Activated CD8-positive, alpha-beta T cell treated with anti-CD3 and anti-CD28 coated beads for 36 hours (primary cell): ENCODE measurements around the gene NOL8. TPM values are rescaled to one million over a fixed set of nuclear protein-coding genes. Genes with fewer than 3 reads are reported as not detected.

ENCODE experiments used
- ATAC-seq: fragments of 200-7000 bp; cut with Tn5 transposase; one replicate; pipeline ENCODE4 v1.10.0; 2021; ENCODE audit warnings: mild to moderate bottlenecking, moderate library complexity
- CTCF ChIA-PET: fragments of 350-600 bp; sonication (Branson Sonifier 250); formaldehyde crosslinking; loops from one replicate; lab custom pipeline; 2021; ENCODE audit warnings: antibody characterized with exemption; lab: Charles Lee
- POLR2A ChIA-PET: fragments of 350-600 bp; sonication (Branson Sonifier 250); formaldehyde crosslinking; loops from one replicate; lab custom pipeline; 2021; ENCODE audit warnings: antibody characterized with exemption; lab: Charles Lee
- DNase-seq: peaks from one replicate; pipeline ENCODE4 v3.0.0-alpha.2; 2020
- H3K27ac Mint-ChIP-seq: one replicate; pipeline ENCODE4 v1.8.0; 2021; ENCODE audit warnings: mild to moderate bottlenecking, mixed read lengths
- H3K27me3 Mint-ChIP-seq: one replicate; pipeline ENCODE4 v1.8.0; 2021; ENCODE audit warnings: mixed read lengths
- H3K36me3 Mint-ChIP-seq: one replicate; pipeline ENCODE4 v1.8.0; 2021; ENCODE audit warnings: low read depth, mixed read lengths
- H3K4me1 Mint-ChIP-seq: one replicate; pipeline ENCODE4 v1.8.0; 2021; ENCODE audit warnings: low read depth, mixed read lengths
- H3K4me3 Mint-ChIP-seq: one replicate; pipeline ENCODE4 v1.8.0; 2021; ENCODE audit warnings: mild to moderate bottlenecking, moderate library complexity, mixed read lengths
- H3K9me3 Mint-ChIP-seq: one replicate; pipeline ENCODE4 v1.8.0; 2021; ENCODE audit warnings: mixed read lengths
- intact Hi-C: fragments of 100-400 bp; cut with micrococcal nuclease; formaldehyde crosslinking; loops from one replicate; pipeline ENCODE4 v1.10.0; 2022
- total RNA-seq, 2 experiments: library from RNA; stranded (reverse); gene quantifications; one replicate each; pipeline ENCODE4 v1.2.3, GENCODE V29; 2021
- TF ChIP-seq, protein P1 (sequence below): fragments of 200-600 bp; IDR thresholded peaks from one replicate; pipeline ENCODE4 v1.8.0; 2022; ENCODE audit warnings: antibody characterized with exemption, mild to moderate bottlenecking

NOL8 gene
- total RNA-seq, 2 experiments from 2014 or later: 44.1 to 46.5 TPM

DNA sequence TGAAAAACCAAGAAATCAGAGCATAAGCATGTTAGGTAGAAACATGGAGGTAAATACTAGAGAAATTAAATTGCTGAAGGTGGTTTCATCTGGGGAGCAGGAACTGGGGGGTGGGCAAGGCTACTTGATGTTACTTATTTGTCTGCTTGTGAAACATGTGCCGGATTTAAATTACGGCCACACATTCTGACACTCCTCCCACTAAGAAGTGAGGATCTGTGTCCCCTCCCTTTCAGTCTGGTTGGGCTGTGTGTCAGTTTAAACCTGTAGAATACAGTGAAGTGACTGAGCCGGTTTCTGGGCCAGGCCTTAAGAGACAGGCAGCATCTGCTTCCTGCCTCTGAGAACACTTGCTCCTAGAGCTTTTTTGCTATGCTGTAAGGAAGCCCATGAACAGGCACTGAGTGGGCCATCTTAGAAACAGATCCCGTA is 29.3 kb downstream of the NOL8 start:
- ATAC-seq: no peak
- Mint-ChIP-seq H3K4me1 (peaks cover 43% of the 10 kb centered on the region), H3K4me3 (no peak overlapping the region), H3K9me3 (no peaks in the 10 kb centered on the region), H3K27me3 (no peaks in the 10 kb centered on the region), H3K27ac (peak overlapping the region; percentile 71), H3K36me3 (peaks cover 53% of the 10 kb centered on the region)
- intact Hi-C loops: no loop called here
- DNase-seq: peak; percentile 7
- TF ChIP-seq, protein P1, sequence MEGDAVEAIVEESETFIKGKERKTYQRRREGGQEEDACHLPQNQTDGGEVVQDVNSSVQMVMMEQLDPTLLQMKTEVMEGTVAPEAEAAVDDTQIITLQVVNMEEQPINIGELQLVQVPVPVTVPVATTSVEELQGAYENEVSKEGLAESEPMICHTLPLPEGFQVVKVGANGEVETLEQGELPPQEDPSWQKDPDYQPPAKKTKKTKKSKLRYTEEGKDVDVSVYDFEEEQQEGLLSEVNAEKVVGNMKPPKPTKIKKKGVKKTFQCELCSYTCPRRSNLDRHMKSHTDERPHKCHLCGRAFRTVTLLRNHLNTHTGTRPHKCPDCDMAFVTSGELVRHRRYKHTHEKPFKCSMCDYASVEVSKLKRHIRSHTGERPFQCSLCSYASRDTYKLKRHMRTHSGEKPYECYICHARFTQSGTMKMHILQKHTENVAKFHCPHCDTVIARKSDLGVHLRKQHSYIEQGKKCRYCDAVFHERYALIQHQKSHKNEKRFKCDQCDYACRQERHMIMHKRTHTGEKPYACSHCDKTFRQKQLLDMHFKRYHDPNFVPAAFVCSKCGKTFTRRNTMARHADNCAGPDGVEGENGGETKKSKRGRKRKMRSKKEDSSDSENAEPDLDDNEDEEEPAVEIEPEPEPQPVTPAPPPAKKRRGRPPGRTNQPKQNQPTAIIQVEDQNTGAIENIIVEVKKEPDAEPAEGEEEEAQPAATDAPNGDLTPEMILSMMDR: no peak
- ChIA-PET POLR2A (interaction anchor here (0.6 kb wide), 1 partner anchor 38 kb away, joined by 3 read pairs; no protein-coding TSS in a partner anchor), CTCF (no interaction called here)

DNA sequence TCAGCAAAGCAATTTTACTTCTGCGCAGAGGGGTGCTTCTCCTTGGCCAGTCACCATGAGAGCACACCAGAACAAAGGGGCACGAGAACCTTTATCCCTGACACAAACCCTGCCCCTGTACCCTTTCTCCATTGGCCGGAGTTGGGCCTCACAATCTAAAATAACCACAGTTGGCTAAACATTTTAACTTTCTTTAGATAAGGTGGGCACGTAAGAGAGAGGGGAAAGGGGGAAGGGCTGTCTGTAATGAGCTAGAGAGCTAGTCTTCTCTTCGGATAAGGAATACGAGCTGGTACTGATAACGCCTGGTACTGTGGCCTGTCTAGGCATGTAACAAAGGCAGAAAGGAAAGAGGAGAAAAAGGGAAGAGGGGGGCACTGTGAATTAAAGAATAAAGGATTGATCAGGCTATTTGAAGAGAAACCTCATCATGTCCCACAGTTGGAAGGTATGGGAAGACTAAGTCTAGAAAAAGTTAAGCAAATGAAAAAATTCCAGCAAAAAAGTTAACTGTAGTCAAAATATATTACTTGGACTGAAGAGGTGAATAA is 29.8 kb downstream of the NOL8 start:
- peak overlapping the region; percentile 71 for H3K27ac Mint-ChIP-seq
- ChIA-PET CTCF (interaction anchor here (1.0 kb wide), 1 partner anchor 13 kb away, joined by 3 read pairs; no protein-coding TSS in a partner anchor), POLR2A (interaction anchor here (0.9 to 2.7 kb wide), 2 partner anchors 13 to 30 kb away, joined by 3 to 13 read pairs; partner anchors contain the start of genes CENPP and NOL8)
- peak overlapping the region; percentile 85 for H3K4me3 Mint-ChIP-seq
- no peaks in the 10 kb centered on the region for H3K9me3 Mint-ChIP-seq
- H3K4me1 Mint-ChIP-seq: peaks cover 46% of the 10 kb centered on the region
- ATAC-seq: no peak
- intact Hi-C loops: no loop called here
- no peaks in the 10 kb centered on the region for H3K27me3 Mint-ChIP-seq
- TF ChIP-seq, protein P1: no peak
- peaks cover 57% of the 10 kb centered on the region for H3K36me3 Mint-ChIP-seq
- DNase-seq: no peak

DNA sequence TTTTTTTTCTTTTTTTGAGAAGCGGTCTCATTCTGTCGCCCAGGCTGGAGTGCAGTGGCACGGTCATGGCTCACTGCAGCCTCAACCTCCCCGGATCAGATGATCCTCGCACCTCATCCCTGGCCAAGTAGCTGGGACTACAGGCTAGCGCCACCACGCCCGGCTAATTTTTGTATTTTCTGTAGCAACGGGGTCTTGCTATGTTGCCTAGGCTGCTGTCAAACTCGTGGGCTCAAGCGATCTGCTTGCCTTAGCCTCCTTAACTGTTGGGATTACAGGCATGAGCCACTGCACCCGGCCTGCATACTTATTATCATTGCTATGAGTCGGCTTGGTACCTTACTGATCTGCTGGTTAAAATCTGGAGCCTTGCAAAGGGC is 30.9 kb downstream of the NOL8 start:
- no peaks in the 10 kb centered on the region for H3K9me3 Mint-ChIP-seq
- peak overlapping the region; percentile 85 for H3K4me3 Mint-ChIP-seq
- POLR2A ChIA-PET: interaction anchor here (0.9 to 2.7 kb wide), 3 partner anchors 14 to 31 kb away, joined by 3 to 13 read pairs (median 4); partner anchors contain the start of genes CENPP and NOL8
- CTCF ChIA-PET: interaction anchor here (1.0 kb wide), 1 partner anchor 14 kb away, joined by 3 read pairs; no protein-coding TSS in a partner anchor
- H3K27ac Mint-ChIP-seq: peak overlapping the region; percentile 99
- ATAC-seq: no peak
- H3K4me1 Mint-ChIP-seq: peaks cover 53% of the 10 kb centered on the region
- intact Hi-C loops: no loop called here
- H3K27me3 Mint-ChIP-seq: no peaks in the 10 kb centered on the region
- peaks cover 64% of the 10 kb centered on the region for H3K36me3 Mint-ChIP-seq
- peak; percentile 38 for DNase-seq
- TF ChIP-seq, protein P1: no peak

DNA sequence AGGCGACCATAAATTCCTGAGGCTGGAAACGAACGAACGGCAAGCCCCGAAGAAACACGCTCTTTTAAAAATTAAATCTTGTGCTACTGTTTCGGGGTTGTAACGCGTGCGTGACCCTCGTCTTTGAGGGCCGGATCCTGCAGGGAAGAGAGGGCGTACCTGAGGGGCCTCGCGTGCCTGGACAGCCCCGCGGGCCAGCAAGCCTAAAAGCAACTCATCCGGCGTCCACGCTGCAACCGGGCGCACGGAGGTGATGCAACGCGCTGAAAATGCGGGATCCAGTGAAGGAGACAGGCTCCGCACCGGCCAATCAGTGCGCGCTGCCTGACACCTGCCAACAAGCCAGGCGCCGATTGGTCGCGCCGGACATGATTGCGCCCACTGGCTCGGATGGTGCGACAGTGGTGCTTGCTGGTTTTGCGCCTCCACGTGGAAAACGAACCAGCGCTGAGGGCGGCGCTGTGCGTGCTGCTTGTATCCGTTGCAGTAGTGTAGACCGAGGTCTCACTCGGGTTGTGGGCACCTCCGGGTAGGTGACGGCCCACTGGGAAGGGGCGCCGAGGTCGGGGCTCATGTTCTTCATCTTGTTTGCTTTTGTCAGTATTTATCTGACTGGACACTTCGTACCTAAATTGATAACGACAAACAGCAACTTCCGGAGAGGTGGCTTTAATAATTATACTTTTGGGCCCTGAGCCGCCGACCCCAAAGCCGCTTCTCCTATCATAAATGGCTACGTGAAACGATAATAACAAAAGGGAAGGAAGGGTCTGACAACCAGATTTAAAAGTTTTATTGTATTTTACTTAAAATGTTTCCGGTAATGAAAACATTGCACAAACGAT is 31.5 kb downstream of the NOL8 start, which contains the start of gene IARS1:
Gene IARS1 (minus strand): TSS at position 246 of the 845 bp plus-strand sequence. CDS start 4,278 bp downstream, outside the sequence.
- peak within 1 kb of the TSS; percentile 85 for H3K4me3 Mint-ChIP-seq
- no peaks in the 10 kb centered on the region for H3K27me3 Mint-ChIP-seq
- DNase-seq (peak; percentile 100), ATAC-seq (peak; percentile 89)
- ChIA-PET CTCF (no interaction called here), POLR2A (interaction anchor here (0.9 to 2.7 kb wide), 5 partner anchors 9 to 31 kb away, joined by 3 to 15 read pairs (median 5); partner anchors contain the start of genes CENPP and NOL8)
- intact Hi-C loops: no loop called here
- H3K27ac Mint-ChIP-seq: peak within 1 kb of the TSS; percentile 99
- peaks cover 52% of the 10 kb centered on the region for H3K4me1 Mint-ChIP-seq
- peaks cover 62% of the 10 kb centered on the region for H3K36me3 Mint-ChIP-seq
- TF ChIP-seq, protein P1: no peak
- H3K9me3 Mint-ChIP-seq: no peaks in the 10 kb centered on the region
